ENCODE measurements around the gene KIF3A.

Gene KIF3A

GRCh38 chr5:132771503-132771998 lies 34.2 kb upstream of the KIF3A start:
- DNase-seq (ENCODE audit: low read depth in 2 of 2, low spot score in 1 of 2) = no peak

GRCh38 chr5:132770476-132771159 lies 33.3 kb upstream of the KIF3A start:
- no peak for DNase-seq (ENCODE audit: low read depth in 2 of 2, low spot score in 1 of 2)

GRCh38 chr5:132768485-132768868 lies 31.1 kb upstream of the KIF3A start:
- no peak for DNase-seq (ENCODE audit: low read depth in 2 of 2, low spot score in 1 of 2)

- DNase-seq (ENCODE audit: low read depth in 2 of 2, low spot score in 1 of 2) = no peak
Measured at GRCh38 chr5:132767150-132767549, 29.8 kb upstream of the KIF3A start.

- no peak for DNase-seq (ENCODE audit: low read depth in 2 of 2, low spot score in 1 of 2)
Measured at GRCh38 chr5:132766806-132767055, 29.4 kb upstream of the KIF3A start.

- no peak for DNase-seq (ENCODE audit: low read depth in 2 of 2, low spot score in 1 of 2)
Measured at GRCh38 chr5:132766020-132766805, 28.9 kb upstream of the KIF3A start.

- DNase-seq (ENCODE audit: low read depth in 2 of 2, low spot score in 1 of 2) = no peak
Measured at GRCh38 chr5:132765311-132766019, 28.1 kb upstream of the KIF3A start.

- DNase-seq (ENCODE audit: low read depth in 2 of 2, low spot score in 1 of 2) = no peak
Measured at GRCh38 chr5:132764671-132765238, 27.4 kb upstream of the KIF3A start.

GRCh38 chr5:132764051-132764450 lies 26.7 kb upstream of the KIF3A start:
- no peak for DNase-seq (ENCODE audit: low read depth in 2 of 2, low spot score in 1 of 2)

- DNase-seq (ENCODE audit: low read depth in 2 of 2, low spot score in 1 of 2) = no peak
Measured at GRCh38 chr5:132763181-132764036, 26.1 kb upstream of the KIF3A start.

- no peak for DNase-seq (ENCODE audit: low read depth in 2 of 2, low spot score in 1 of 2)
Measured at GRCh38 chr5:132762246-132763000, 25.1 kb upstream of the KIF3A start.

- DNase-seq (ENCODE audit: low read depth in 2 of 2, low spot score in 1 of 2) = no peak
Measured at GRCh38 chr5:132761321-132762240, 24.2 kb upstream of the KIF3A start.

GRCh38 chr5:132760601-132761317 lies 23.4 kb upstream of the KIF3A start:
- no peak for DNase-seq (ENCODE audit: low read depth in 2 of 2, low spot score in 1 of 2)

GRCh38 chr5:132760049-132760420 lies 22.7 kb upstream of the KIF3A start:
- no peak for DNase-seq (ENCODE audit: low read depth in 2 of 2, low spot score in 1 of 2)

- no peak for DNase-seq (ENCODE audit: low read depth in 2 of 2, low spot score in 1 of 2)
Measured at GRCh38 chr5:132759114-132760048, 22.0 kb upstream of the KIF3A start.

GRCh38 chr5:132758451-132758850 lies 21.1 kb upstream of the KIF3A start:
- DNase-seq (ENCODE audit: low read depth in 2 of 2, low spot score in 1 of 2) = no peak

- DNase-seq (ENCODE audit: low read depth in 2 of 2, low spot score in 1 of 2) = no peak
Measured at GRCh38 chr5:132756542-132756941, 19.2 kb upstream of the KIF3A start.

Data from stimulated activated CD8-positive, alpha-beta memory T cell treated with anti-CD3 and anti-CD28 coated beads, Interleukin-4, amount 100 ng/mL, for 4 hours (primary cell).